HG02623 (cell line): ENCODE results near the gene C2CD3.

Experiments
- ATAC-seq: cut with Tn5 transposase; IDR thresholded peaks from one replicate; pipeline ENCODE4 v1.9.1; 2021; ENCODE audit warnings: moderate library complexity; ENCODE audit not compliant: unreplicated experiment

The C2CD3 gene

DNA sequence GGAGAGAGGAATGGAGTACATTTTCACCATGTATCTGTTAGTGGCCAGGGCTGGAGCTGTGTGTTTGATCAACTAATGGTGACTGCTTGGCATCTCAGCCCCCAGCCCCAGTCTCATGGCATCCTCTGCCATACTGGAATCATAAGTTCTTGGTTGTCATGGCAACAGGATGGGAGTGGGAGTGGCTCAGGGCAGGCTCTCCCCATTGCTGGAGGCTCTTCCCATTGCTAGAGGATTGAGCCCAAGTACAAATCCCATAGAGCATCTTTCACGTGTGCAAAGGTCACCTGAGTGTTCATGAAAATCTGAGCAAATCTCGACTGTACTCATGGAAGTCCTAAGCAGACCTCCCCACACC is 205.1 kb downstream of the C2CD3 start:
- no peak for ATAC-seq

DNA sequence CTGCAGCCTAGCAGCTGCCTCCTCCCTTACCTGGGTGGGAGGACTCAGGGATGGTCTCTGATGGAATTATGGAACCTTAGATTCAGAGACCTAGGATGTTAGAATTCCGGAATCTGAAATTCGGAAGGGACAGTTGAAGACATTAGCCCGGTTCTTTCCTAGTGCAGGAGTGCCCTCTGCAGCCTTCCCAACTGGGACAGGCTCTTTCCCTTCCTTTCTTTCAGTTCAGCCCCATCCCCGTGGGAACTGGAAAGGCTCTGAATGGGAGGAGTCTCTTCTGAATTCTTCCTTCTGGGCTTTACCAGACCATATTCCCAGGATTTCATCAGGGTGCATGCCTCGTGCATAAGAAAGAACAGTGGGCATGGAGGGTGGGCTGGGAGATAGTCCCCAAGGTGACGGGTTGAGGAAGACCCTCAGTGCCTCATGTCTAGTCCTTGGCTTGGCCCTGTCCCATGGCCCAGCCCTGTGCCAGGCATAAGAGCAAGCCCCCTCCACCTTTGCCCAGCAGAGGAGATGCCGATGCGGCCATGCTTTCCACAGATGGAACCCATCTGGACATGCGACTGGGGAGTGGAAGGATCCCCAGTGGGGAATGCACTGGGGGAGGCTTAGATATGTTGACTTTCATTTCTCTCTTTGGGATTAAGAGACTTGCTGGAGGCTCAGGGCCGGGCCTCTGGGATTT is 205.6 kb downstream of the C2CD3 start:
- ATAC-seq, result no peak

DNA sequence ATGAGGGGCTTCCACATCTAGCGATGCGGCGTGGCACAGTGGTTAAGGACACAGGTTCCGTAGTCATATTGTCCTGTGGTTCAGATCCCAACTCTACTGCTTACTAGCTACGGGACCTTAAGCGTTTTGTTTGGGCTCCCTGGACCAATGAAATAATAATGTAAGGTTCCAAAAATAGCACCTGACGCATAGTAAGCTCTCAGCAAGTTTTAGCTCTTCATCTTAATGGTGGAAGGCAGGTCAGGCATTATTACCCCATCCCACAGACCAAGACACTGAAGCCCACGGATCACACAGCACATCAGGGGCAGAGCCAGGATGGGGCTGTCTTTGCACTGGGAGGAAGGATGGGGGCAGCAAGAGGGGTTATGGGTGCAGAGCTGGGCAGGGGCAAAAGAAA is 206.9 kb downstream of the C2CD3 start:
- no peak for ATAC-seq
